ENCODE measurements around the gene RELA. TPM values are rescaled to one million over a fixed set of nuclear protein-coding genes. Genes with fewer than 3 reads are reported as not detected.

RELA gene
- total and polyA plus RNA-seq, 10 of the 15 experiments (the other 5 are each of a cell fraction or from before 2014, with no cell fraction given) = 5.1 to 56.4 (median 34.2) TPM

DNA sequence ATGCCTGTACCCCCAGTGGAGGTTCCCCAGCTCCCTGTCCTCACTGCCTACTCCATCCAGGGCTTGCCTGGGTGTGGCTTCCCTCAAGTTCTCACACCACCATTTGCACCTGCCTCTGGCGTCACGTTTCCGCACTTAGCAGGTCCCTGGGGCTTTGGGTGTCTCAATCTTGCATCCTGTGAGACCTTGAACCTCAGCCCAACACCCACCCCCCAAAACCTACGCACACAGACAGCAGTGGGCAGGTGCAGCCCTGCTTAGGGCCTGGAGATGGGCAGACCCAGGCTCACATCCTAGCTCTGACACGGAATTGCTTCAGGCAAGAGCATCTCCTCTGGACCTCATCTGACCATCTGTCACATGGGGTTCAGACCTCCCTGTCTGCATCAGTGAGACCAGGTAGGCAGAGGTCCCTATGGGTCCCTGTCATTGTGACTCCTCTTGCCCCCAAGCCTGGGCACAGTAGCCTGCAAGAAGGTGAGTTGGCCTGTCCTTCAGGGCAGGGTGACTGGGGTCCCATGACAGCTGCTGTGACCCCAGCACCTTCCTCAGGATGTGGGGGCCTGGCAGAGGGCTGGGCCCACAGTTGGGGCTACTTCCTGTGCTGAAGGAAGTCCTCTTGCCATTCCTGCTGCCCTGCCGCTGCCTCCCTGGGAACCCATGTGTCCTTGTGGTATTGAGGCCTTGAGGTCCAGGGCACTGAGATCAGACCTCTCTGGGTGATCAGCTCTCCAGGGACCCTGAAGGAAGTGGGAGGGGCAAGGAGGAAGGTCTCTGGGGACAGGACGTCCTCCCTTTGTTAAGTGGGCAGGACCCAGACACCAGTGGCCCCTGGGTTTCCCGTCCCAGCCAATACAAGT lies 22.9 kb downstream of the RELA start:
- no peaks in the 10 kb centered on the region for H3K27me3 ChIP-seq (replicated peaks in 1 of 2; ENCODE audit: control insufficient read depth in 2 of 2, insufficient read depth in 2 of 2, low read length in 1 of 2)
- H4K20me1 ChIP-seq (ENCODE audit: control insufficient read depth, insufficient read depth) = no peaks in the 10 kb centered on the region
- H3K27ac ChIP-seq (ENCODE audit: control insufficient read depth, insufficient read depth) = peak overlapping the region; percentile 89
- H3K4me3 ChIP-seq = peak overlapping the region; percentile 85
- peaks cover 42% of the 10 kb centered on the region for H3K79me2 ChIP-seq (ENCODE audit: control insufficient read depth, insufficient read depth, low read length)
- peak overlapping the region; percentile 99 for H3K4me2 ChIP-seq (ENCODE audit: control insufficient read depth, insufficient read depth)
- DNase-seq (ENCODE audit: low read depth, low spot score) (peak; percentile 91), FAIRE-seq (peak; percentile 97), ATAC-seq (peak; percentile 70)
- H3K9ac ChIP-seq (ENCODE audit: control insufficient read depth, insufficient read depth, low read length) = peak overlapping the region; percentile 92
- ChIA-PET RAD21 (ENCODE audit: unreplicated experiment) (interaction anchor here (0.5 to 2.9 kb wide), 14 partner anchors 13 to 178 kb away, joined by 3 to 19 read pairs (median 4); partner anchors contain the start of genes EHBP1L1, FAM89B, PCNX3 and RELA), POLR2A (interaction anchor here (0.9 to 7.6 kb wide), 18 partner anchors 14 to 251 kb away, joined by 3 to 100 read pairs (median 7); partner anchors contain the start of genes CCDC85B, EHBP1L1, PCNX3 and RELA), CTCF (interaction anchor here (0.7 to 2.9 kb wide), 16 partner anchors 13 to 220 kb away, joined by 3 to 14 read pairs (median 6); partner anchors contain the start of genes EHBP1L1, FAM89B, MUS81 and PCNX3), SMC1A (ENCODE audit: uncharacterized antibody, unreplicated experiment) (interaction anchor here (0.6 to 3.6 kb wide), 6 partner anchors 13 to 479 kb away, joined by 3 to 33 read pairs (median 10); partner anchors contain the start of genes PCNX3 and RELA)
- H2AFZ ChIP-seq (ENCODE audit: control insufficient read depth, low read depth, low read length) = no peak overlapping the region; the same call in 1 of the 2 replicates
- H3K4me1 ChIP-seq (ENCODE audit: control insufficient read depth, insufficient read depth, low read length) = peaks cover 34% of the 10 kb centered on the region
- in situ Hi-C loops (cut with MboI) (no loop called here), intact Hi-C loops (cut with micrococcal nuclease; ENCODE audit: unreplicated experiment) (loop anchor here (1.0 to 2.0 kb wide), 3 partner anchors 13 to 25 kb away; partner anchors contain the start of genes MAP3K11 and PCNX3)
- no peaks in the 10 kb centered on the region for H3K9me3 ChIP-seq (replicated peaks; ENCODE audit: control insufficient read depth, insufficient read depth, low read length)
- peaks cover 12 to 30% of the 10 kb centered on the region in 2 experiments for H3K36me3 ChIP-seq (ENCODE audit: control insufficient read depth in 2 of 2, insufficient read depth in 2 of 2, low read length in 1 of 2)
- WGBS (ENCODE audit: insufficient coverage, insufficient replicate concordance, low lambda C conversion rate, missing lambda C conversion rate) = 4% methylated on average over 8 of the region's 8 CpGs
- TSS peak; percentile 50 for BruUV-seq (replicated peaks)
- TF ChIP-seq IKZF1 (conservative IDR thresholded peaks at IDR 0.05) (peak; percentile 92), SP1 (IDR thresholded peaks at IDR 0.05; ENCODE audit: low read depth, low read length) (peak; percentile 66), PAX8 (IDR thresholded peaks at IDR 0.05) (no peak), ETV6 (conservative IDR thresholded peaks at IDR 0.05 in 1 of 2, IDR thresholded peaks at IDR 0.05 in 1 of 2; ENCODE audit: borderline replicate concordance in 1 of 2, low read depth in 1 of 2) (peak in 1 of 2 experiments; percentile 30; a peak in 1 of 4 replicates), HDAC2 (IDR thresholded peaks at IDR 0.05) (no peak), MTA2 (IDR thresholded peaks at IDR 0.05; ENCODE audit: low read depth) (peak; percentile 88), EED (IDR thresholded peaks at IDR 0.05; ENCODE audit: low read depth) (peak; percentile 28; the same call in 1 of the 2 replicates), PBX3 (IDR thresholded peaks at IDR 0.05; ENCODE audit: insufficient replicate concordance, low read depth, low read length) (no peak), BRCA1 (IDR thresholded peaks at IDR 0.05; ENCODE audit: low read depth, low read length) (no peak), IKZF2 (IDR thresholded peaks at IDR 0.05) (peak; percentile 75 to 85), CHD1 (IDR thresholded peaks at IDR 0.05; ENCODE audit: low read depth, low read length) (peak; percentile 84; the same call in 1 of the 2 replicates), JUND (IDR thresholded peaks at IDR 0.05; ENCODE audit: low read depth, low read length) (peak; percentile 42; the same call in 1 of the 2 replicates), HDGF (IDR thresholded peaks at IDR 0.05) (peak; percentile 93), PAX5 (IDR thresholded peaks at IDR 0.05; ENCODE audit: borderline replicate concordance, low read depth, low read length) (peak; percentile 82), KLF5 (IDR thresholded peaks at IDR 0.05; ENCODE audit: partially characterized antibody) (peak; percentile 82), EP300 (IDR thresholded peaks at IDR 0.05; ENCODE audit: borderline replicate concordance in 1 of 2, control insufficient read depth in 1 of 2, low read depth in 2 of 2, low read length in 2 of 2) (peak; percentile 92 to 96), POU2F2 (IDR thresholded peaks at IDR 0.05; ENCODE audit: borderline replicate concordance, low read depth, low read length) (peak; percentile 83; the same call in 2 of the 3 replicates)
- TF ChIP-seq, protein P1, sequence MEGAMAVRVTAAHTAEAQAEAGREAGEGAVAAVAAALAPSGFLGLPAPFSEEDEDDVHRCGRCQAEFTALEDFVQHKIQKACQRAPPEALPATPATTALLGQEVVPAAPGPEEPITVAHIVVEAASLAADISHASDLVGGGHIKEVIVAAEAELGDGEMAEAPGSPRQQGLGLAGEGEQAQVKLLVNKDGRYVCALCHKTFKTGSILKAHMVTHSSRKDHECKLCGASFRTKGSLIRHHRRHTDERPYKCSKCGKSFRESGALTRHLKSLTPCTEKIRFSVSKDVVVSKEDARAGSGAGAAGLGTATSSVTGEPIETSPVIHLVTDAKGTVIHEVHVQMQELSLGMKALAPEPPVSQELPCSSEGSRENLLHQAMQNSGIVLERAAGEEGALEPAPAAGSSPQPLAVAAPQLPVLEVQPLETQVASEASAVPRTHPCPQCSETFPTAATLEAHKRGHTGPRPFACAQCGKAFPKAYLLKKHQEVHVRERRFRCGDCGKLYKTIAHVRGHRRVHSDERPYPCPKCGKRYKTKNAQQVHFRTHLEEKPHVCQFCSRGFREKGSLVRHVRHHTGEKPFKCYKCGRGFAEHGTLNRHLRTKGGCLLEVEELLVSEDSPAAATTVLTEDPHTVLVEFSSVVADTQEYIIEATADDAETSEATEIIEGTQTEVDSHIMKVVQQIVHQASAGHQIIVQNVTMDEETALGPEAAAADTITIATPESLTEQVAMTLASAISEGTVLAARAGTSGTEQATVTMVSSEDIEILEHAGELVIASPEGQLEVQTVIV (IDR thresholded peaks at IDR 0.05; ENCODE audit: borderline replicate concordance, partially characterized antibody) = peak; percentile 29
